SW 1271 (cell line): ENCODE results near the gene OR7G2.
A peak's percentile ranks its signal among the peaks of the same experiment; 100 is the strongest.

Experiments
- DNase-seq, 2 experiments: peaks; one replicate each; lab custom pipeline; 2025; lab: John Stamatoyannopoulos, UW

Gene OR7G2

GRCh38 chr19:9107375-9107774 is at the start of gene OR7G2:
TSS of gene OR7G2 (minus strand) at chr19:9107475. CDS start at chr19:9103243, 4,232 bp downstream.
- DNase-seq, result no peak

GRCh38 chr19:9156304-9156703 is 49.0 kb upstream of the OR7G2 start:
- DNase-seq, result no peak

GRCh38 chr19:9155591-9155990 is 48.3 kb upstream of the OR7G2 start:
- DNase-seq, result no peak

- no peak for DNase-seq
Observed at GRCh38 chr19:9151367-9151766, 44.1 kb upstream of the OR7G2 start.

GRCh38 chr19:9150650-9151049 is 43.4 kb upstream of the OR7G2 start:
- no peak for DNase-seq

- no peak for DNase-seq
Observed at GRCh38 chr19:9149997-9150396, 42.7 kb upstream of the OR7G2 start.

GRCh38 chr19:9148697-9149096 is 41.4 kb upstream of the OR7G2 start:
- DNase-seq, result no peak

GRCh38 chr19:9146882-9147281 is 39.6 kb upstream of the OR7G2 start:
- no peak for DNase-seq

- DNase-seq, result no peak
Observed at GRCh38 chr19:9144920-9145319, 37.6 kb upstream of the OR7G2 start.

- peak; percentile 79 to 87 for DNase-seq
Observed at GRCh38 chr19:9140159-9140874, 33.0 kb upstream of the OR7G2 start, which contains the start of gene ZNF317. TSS of gene ZNF317 (plus strand) at chr19:9140397. CDS start at chr19:9156017, 15,620 bp downstream.

- DNase-seq, result no peak
Observed at GRCh38 chr19:9139609-9140158, 32.4 kb upstream of the OR7G2 start.

GRCh38 chr19:9132422-9132821 is 25.1 kb upstream of the OR7G2 start:
- DNase-seq, result no peak

- DNase-seq, result no peak
Observed at GRCh38 chr19:9130965-9131364, 23.7 kb upstream of the OR7G2 start.

- peak; percentile 60 to 83 for DNase-seq
Observed at GRCh38 chr19:9128171-9128570, 20.9 kb upstream of the OR7G2 start.

- no peak for DNase-seq
Observed at GRCh38 chr19:9126900-9127405, 19.7 kb upstream of the OR7G2 start, which contains the start of gene OR7G3. TSS of gene OR7G3 (minus strand) at chr19:9126950. CDS start at chr19:9126950, 0 bp downstream.

- DNase-seq, result no peak
Observed at GRCh38 chr19:9116547-9116946, 9.3 kb upstream of the OR7G2 start.

GRCh38 chr19:9115307-9115813 is 8.1 kb upstream of the OR7G2 start, which contains the start of gene OR7G1:
TSS of gene OR7G1 (minus strand) at chr19:9115763. CDS start at chr19:9115763, 0 bp downstream.
- DNase-seq, result no peak

- no peak for DNase-seq
Observed at GRCh38 chr19:9109959-9110358, 2.7 kb upstream of the OR7G2 start.

- no peak for DNase-seq
Observed at GRCh38 chr19:9086761-9087160, 20.5 kb downstream of the OR7G2 start, which contains the start of gene OR1M1. TSS of gene OR1M1 (plus strand) at chr19:9087061. CDS start at chr19:9093245, 6,184 bp downstream.

- no peak for DNase-seq
Observed at GRCh38 chr19:9078651-9079050, 28.6 kb downstream of the OR7G2 start.

- DNase-seq, result no peak
Observed at GRCh38 chr19:9076901-9077300, 30.4 kb downstream of the OR7G2 start.

GRCh38 chr19:9075064-9075949 is 32.0 kb downstream of the OR7G2 start:
- DNase-seq, result peak; percentile 91 to 97
